DMS53 (cell line): ENCODE data around the gene YLPM1.
A peak's percentile ranks its signal among the peaks of the same experiment; 100 is the strongest.

ENCODE experiments used
- DNase-seq: peaks from one replicate; lab custom pipeline; 2025; lab: John Stamatoyannopoulos, UW

Gene YLPM1

GRCh38 chr14:74875941-74876913 lies 113.1 kb downstream of the YLPM1 start, which contains the start of gene PROX2:
PROX2 (minus strand) TSS chr14:74876145; CDS start chr14:74863834, 12,311 bp downstream.
- no peak for DNase-seq

DNA sequence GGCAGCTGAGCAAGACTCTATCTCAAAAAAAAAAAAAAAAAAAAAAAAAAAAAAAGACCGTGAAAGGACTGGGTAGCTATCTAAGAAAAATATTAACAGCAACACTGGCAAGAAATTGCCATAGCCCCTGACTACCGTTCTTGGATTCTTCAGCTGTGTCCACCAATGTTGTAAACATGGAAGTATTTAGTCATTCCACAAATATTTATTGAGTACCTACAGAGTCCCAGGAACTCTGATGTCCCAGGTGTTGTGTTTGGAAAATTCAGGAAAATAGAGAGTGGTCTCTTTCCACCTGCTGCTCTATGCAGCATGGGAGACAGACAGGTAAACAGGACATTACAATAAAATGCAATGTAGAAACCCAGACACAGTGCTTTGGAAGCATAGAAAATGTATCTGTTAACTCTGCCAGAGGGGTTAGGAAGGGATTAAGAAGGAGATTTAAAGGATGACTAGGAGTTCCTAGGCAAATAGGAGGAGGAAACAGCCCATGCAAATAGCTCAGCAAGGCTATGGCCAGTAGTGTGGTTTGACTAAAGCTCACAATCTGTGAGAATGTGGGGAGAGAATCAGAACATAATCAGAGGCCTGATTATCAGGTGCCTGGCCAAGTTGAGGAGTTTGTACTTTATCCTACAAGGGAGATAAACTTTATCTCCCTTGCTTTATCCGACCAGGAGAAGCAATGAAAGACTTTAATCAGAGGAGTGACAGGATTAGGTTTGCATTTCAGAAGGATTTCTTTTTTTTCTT lies 116.5 kb downstream of the YLPM1 start:
- peak; percentile 57 for DNase-seq

- peak; percentile 92 for DNase-seq
Observed at GRCh38 chr14:74881431-74882102, 118.5 kb downstream of the YLPM1 start, which contains the start of gene DLST. DLST (plus strand) TSS chr14:74881916; CDS start chr14:74881954, 38 bp downstream.

DNA sequence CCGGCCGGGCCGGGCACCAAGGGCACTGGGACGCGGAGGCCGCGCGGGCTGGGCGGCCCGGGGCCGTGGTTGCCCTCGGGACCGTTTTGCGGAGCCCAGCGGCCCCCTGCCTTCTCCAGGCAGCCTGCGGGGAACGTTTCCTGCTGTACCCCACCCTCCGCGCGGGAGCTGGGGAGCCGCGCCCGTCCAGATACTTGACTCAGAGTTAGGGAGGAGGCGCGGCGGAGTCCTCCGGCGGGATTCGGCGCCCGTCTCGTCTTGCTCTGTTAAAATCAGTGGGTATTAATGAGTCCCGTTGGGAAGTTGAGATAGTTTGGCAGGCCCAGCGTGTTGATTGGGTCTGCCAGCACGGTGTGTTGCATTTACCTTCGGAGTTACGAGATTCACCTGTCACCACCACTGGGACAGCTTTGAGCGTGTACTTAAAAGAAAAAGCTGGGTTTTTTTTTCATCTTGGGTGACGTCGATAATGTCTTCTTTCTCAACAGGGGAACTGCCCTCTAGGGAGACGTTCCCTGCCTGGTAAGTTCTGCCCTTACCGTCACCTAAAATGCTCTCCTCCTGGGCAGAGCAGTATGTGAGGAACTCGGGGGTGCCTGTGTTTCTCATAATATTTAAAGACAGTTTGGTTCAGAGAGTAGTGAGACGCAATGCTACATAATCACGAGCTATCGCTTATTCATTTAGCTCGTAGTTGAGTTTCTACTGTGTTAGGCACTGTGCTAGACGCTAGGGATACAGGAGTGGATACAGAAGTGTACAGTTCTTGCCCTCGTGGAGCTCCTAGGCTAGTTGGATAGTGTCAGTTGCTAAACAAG lies 119.2 kb downstream of the YLPM1 start:
- DNase-seq = peak; percentile 62
